Suppressor macrophage treated with lipopolysaccharide for 4 hours (primary cell): ENCODE data around the gene OLFM1.

ENCODE experiments used
- DNase-seq: peaks from one replicate; pipeline ENCODE4 v3.0.0-alpha.2; 2020

Gene OLFM1

GRCh38 chr9:135087489-135087792 is at the start of gene OLFM1:
Gene OLFM1 (plus strand): TSS chr9:135087668. CDS start chr9:135087990, 322 bp downstream.
- peak; percentile 77 for DNase-seq

GRCh38 chr9:135038331-135038730 is 49.1 kb upstream of the OLFM1 start:
- no peak for DNase-seq

DNA sequence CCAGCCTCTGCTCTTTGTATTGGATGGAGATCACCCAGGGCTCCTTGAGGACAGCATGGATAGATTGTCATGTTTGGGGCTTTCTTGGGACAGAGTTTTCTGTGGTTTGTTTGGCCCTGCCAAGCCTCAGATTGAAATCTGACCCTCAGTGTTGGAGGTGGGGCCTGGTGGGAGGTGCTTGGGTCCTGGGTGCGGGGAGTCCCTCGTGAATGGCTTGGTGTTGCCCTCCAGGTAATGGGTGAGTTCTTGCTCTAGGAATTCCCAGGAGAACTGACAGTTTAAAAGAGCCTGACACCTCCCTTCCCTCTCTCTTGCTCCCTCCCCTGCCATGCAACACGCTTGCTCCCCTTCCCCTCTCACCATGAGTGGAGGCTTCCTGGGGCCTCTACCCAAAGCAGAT is 48.6 kb upstream of the OLFM1 start:
- no peak for DNase-seq

GRCh38 chr9:135039266-135039870 is 48.1 kb upstream of the OLFM1 start:
- no peak for DNase-seq

- no peak for DNase-seq
Observed at GRCh38 chr9:135039916-135040645, 47.4 kb upstream of the OLFM1 start.

DNA sequence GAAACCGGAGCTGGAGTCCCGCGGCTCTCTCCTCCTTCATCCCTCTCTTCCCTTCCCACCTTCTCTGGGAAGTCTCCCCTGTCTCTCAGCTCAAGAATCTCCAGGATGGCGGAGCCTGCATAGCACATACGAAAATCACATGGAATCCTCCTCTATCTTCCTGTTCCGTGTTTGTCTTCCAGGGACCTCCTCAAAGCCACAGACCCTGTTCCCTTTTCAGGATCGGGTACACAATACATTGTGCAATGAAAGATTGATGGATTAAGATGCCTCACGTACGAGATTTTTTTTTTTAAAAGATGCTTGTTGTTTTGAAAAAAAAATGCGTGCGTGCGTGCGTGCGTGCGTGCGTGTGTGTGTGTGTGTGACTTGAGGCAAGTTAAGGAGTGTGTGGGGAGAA is 46.6 kb upstream of the OLFM1 start:
- no peak for DNase-seq

GRCh38 chr9:135043345-135043744 is 44.1 kb upstream of the OLFM1 start:
- no peak for DNase-seq

DNA sequence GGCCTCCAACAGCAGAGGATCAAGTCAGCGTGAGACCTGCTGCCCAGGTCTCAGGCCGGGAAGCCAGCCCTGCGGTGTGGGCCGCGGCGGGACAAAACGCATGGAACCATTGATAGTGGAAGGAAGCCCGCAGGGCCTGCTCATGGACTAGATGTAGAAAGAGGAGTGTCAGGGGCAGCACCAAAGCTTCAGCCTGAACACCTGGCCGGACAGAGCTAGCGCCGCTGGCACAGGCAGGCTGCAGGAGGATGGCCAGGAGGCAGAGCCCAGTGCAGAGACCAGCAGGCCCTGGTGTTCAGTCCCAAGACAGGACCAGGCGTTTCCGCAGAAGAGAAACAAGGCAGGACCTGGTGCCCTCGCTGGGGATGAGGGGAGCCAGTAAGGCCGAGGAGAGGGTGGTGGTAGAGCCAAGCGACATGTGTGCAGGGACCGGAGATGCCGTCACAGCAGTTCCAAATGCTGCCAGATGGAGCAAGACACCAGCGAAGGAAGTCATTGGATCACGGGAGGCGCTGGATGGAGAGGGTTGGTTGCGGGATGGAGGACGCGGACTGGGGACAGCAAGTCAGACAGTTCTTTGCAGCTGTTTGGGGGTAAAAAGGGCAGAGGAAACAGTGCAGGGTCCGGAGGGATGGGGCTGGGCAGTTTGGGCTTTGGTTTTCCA is 42.1 kb upstream of the OLFM1 start:
- no peak for DNase-seq

- DNase-seq = no peak
Observed at GRCh38 chr9:135045928-135046738, 41.3 kb upstream of the OLFM1 start.

- DNase-seq = no peak
Observed at GRCh38 chr9:135046739-135047350, 40.6 kb upstream of the OLFM1 start.

- DNase-seq = no peak
Observed at GRCh38 chr9:135047521-135047920, 39.9 kb upstream of the OLFM1 start.

GRCh38 chr9:135048046-135048757 is 39.3 kb upstream of the OLFM1 start:
- DNase-seq = no peak

- no peak for DNase-seq
Observed at GRCh38 chr9:135048758-135049444, 38.6 kb upstream of the OLFM1 start.

- DNase-seq = no peak
Observed at GRCh38 chr9:135049460-135049859, 38.0 kb upstream of the OLFM1 start.

DNA sequence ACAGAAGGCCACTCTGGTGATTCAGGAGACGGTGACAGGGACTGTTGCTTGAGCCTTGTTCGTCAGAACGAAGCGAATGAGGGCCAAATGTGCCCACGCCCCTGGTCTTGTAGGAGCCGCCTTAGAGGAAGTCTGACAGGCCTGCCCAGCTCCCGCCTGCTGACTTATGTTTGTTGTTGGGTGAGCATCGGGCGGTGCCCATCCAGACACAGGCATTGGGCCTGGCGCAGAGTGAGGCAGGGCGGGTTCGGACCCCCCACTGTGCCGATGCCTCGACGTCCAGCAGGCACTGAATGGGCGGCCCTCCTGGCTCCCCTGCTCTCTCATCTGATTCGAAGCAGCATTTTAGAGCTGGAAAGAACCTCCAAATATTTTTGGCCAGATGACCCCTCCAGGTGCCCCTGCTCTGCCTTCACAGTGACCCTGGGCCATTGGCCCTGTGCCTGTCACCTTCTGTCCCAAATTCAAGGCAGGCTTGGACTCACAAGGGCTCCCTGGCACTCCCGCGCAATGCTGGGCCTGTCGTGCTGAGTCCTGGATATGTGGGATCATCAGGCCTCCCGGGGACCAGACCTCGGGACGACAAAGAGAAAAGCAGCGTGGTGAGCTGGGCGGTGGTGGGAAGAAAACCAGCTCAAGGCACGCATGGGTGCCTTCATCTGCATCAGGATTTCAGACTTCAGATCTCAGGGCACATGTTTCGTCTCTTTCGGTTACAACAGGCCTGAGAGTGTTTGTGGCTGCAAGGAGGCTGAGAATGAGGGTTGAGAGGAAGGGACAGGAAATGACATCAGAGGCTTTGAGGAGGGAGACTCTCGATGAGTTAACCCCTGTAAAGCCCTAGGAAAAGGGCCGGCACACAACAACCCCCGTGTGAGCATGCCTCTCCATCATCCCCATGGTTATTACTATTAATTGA is 37.1 kb upstream of the OLFM1 start:
- DNase-seq = no peak

GRCh38 chr9:135051316-135052038 is 36.0 kb upstream of the OLFM1 start:
- no peak for DNase-seq

DNA sequence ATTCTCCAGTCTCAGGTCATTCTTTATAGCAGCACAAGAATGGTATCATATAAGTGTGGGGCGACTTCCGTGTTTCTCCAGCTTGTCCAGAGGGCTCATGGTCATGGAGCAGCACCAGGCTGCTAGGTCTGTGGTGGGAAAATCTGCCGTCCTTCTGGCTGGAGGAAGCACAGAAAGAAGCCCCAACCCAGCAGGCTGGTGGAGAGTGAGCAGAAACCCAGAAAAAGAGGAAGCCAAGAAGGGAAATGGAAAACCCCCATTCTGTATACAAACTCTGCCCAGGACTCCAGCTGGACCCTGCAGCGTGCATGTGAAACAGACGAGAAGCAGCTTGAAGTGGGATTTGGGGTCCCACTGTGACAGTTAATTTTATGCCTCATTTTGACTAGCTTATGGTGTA is 34.3 kb upstream of the OLFM1 start:
- DNase-seq = peak; percentile 46

DNA sequence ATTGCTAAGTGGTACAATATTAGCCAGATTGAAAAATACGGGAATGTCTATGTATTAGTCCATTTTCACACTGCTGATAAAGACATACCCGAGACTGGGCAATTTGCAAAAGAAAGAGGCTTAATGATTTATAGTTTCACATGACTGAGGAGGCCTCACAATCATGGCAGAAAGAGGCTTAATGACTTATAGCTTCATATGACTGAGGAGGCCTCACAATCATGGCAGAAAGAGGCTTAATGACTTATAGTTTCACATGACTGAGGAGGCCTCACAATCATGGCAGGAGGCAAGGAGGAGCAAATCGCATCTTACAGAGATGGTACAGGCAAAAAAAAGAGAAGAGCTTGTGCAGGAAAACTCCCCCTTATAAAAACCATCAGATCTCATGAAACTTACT is 32.3 kb upstream of the OLFM1 start:
- DNase-seq = no peak

DNA sequence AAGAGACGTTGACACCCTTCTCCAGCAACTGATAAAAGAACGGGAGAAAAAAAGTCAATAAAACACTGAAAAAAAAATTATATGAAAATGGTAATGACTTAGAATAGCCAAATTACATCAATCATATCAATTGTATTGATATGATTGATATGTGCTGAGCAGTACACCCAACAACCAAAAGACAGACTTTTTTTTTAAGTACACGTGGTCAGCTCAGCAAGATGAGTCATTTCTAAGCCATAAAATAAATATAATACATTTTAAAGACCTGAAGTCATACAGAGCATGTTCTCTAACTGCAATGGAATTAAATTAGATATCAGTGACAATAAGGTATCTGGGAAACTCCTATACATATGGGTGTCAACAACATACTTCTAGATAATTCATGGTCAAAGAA is 30.9 kb upstream of the OLFM1 start:
- no peak for DNase-seq
